ENCODE results near the gene HMGCL. TPM values are rescaled to one million over a fixed set of nuclear protein-coding genes. Genes with fewer than 3 reads are reported as not detected.

HMGCL gene
- total and polyA plus RNA-seq, 12 donors, result 38.8 to 134 (median 84.1) TPM

- TF ChIP-seq CTCF (IDR thresholded peaks at IDR 0.05), result no peak
- no peak for TF ChIP-seq POLR2A (IDR thresholded peaks at IDR 0.05)
- peak overlapping the region in 4 of 5 donors; percentile 84 to 88 (median 86) for H3K27ac ChIP-seq
- H3K27me3 ChIP-seq, result no peaks in the 10 kb centered on the region
- H3K36me3 ChIP-seq (replicated peaks in 1 of 2), result peaks cover 0 to 15% of the 10 kb centered on the region in 2 donors
- DNase-seq, result peak in 3 of 7 donors; percentile 37 to 57 (median 53)
- no peaks in the 10 kb centered on the region for H3K9me3 ChIP-seq (replicated peaks in 1 of 3)
- intact Hi-C loops (cut with DNase I), result loop anchor here in 1 of 2 donors (10.0 kb wide), 1 partner anchor 63 kb away; the partner anchor contains the start of gene FUCA1
- 15 to 37% (median 25%) methylated on average over 4 to 19 of the region's 19 CpGs for WGBS, 4 donors
- H3K4me1 ChIP-seq (replicated peaks in 1 of 2), result peaks cover 11 to 20% of the 10 kb centered on the region in 2 donors
- H3K4me3 ChIP-seq, result peak overlapping the region in 3 of 4 donors; percentile 43 to 60 (median 49)
These were observed 23.9 kb downstream of the HMGCL start for GRCh38 chr1:23801338-23801748.

- peak within 1 kb of the TSS; percentile 42 to 88 (median 85) for H3K27ac ChIP-seq
- TF ChIP-seq CTCF (IDR thresholded peaks at IDR 0.05), result no peak
- TF ChIP-seq POLR2A (IDR thresholded peaks at IDR 0.05), result peak; percentile 25 to 74
- intact Hi-C loops (cut with DNase I), result loop anchor here in 1 of 2 donors (10.0 kb wide), 1 partner anchor 64 kb away; the partner anchor contains the start of gene FUCA1
- peaks cover 11 to 20% of the 10 kb centered on the region in 2 donors for H3K4me1 ChIP-seq (replicated peaks in 1 of 2)
- DNase-seq, result peak; percentile 97 to 98 (median 98)
- peak within 1 kb of the TSS; percentile 43 to 78 (median 60) for H3K4me3 ChIP-seq
- no peaks in the 10 kb centered on the region for H3K27me3 ChIP-seq
- H3K36me3 ChIP-seq (replicated peaks in 1 of 2), result peaks cover 0 to 20% of the 10 kb centered on the region in 2 donors
- no peaks in the 10 kb centered on the region for H3K9me3 ChIP-seq (replicated peaks in 1 of 3)
- WGBS, 4 donors, result 0 to 1% (median 0%) methylated on average over 9 to 82 of the region's 82 CpGs
These were observed 24.6 kb downstream of the HMGCL start, which contains the start of gene GALE for GRCh38 chr1:23800400-23801337. GALE (minus strand) TSS chr1:23800754; CDS start chr1:23799007, 1,747 bp downstream.

- no peaks in the 10 kb centered on the region for H3K27me3 ChIP-seq
- peak overlapping the region; percentile 42 to 88 (median 85) for H3K27ac ChIP-seq
- H3K4me3 ChIP-seq, result peak overlapping the region; percentile 16 to 60 (median 52)
- 0 to 3% (median 2%) methylated on average over 10 to 48 of the region's 48 CpGs for WGBS, 4 donors
- intact Hi-C loops (cut with DNase I), result loop anchor here in 1 of 2 donors (10.0 kb wide), 1 partner anchor 65 kb away; the partner anchor contains the start of gene FUCA1
- TF ChIP-seq POLR2A (IDR thresholded peaks at IDR 0.05) (peak in 1 of 2 donors; percentile 79), CTCF (IDR thresholded peaks at IDR 0.05) (no peak)
- peaks cover 11 to 20% of the 10 kb centered on the region in 2 donors for H3K4me1 ChIP-seq (replicated peaks in 1 of 2)
- DNase-seq, result peak; percentile 61 to 89 (median 87)
- H3K36me3 ChIP-seq (replicated peaks in 1 of 2), result peaks cover 0 to 25% of the 10 kb centered on the region in 2 donors
- H3K9me3 ChIP-seq (replicated peaks in 1 of 3), result no peaks in the 10 kb centered on the region
These were observed 25.4 kb downstream of the HMGCL start for GRCh38 chr1:23799570-23800399.
